RWPE2 (cell line): ENCODE data around the gene GGTA1.
A peak's percentile ranks its signal among the peaks of the same experiment; 100 is the strongest.
"Not testable (repeated sequence)": the region's sequence is repeated elsewhere in the genome, so short reads cannot be mapped to it uniquely, and the experiment has no call there.

Experiments
- ATAC-seq: fragments of 200-7000 bp; cut with Tn5 transposase; 3 replicates; pipeline ENCODE4 v1.9.1; 2021; ENCODE audit warnings: low read depth
- DNase-seq: peaks from one replicate; pipeline ENCODE4 v3.0.0-alpha.2; 2020; ENCODE audit warnings: low spot score
- H3K27ac ChIP-seq: fragments of 450-650 bp; 2 replicates; pipeline ENCODE4 v1.5.1; 2017; ENCODE audit warnings: mild to moderate bottlenecking; ENCODE audit not compliant: poor library complexity, severe bottlenecking
- H3K27me3 ChIP-seq: fragments of 250-450 bp; sonication (Bioruptor Pico); 2 replicates; pipeline ENCODE4 v1.5.1; 2021; ENCODE audit warnings: mild to moderate bottlenecking, moderate library complexity; ENCODE audit not compliant: insufficient read depth, poor library complexity, severe bottlenecking
- H3K36me3 ChIP-seq: fragments of 250-450 bp; sonication (Bioruptor Pico); 2 replicates; pipeline ENCODE4 v1.5.1; 2020; ENCODE audit warnings: low read depth, mild to moderate bottlenecking, moderate library complexity
- H3K4me1 ChIP-seq: fragments of 250-450 bp; sonication (Bioruptor Pico); 2 replicates; pipeline ENCODE4 v1.5.1; 2021; ENCODE audit warnings: mild to moderate bottlenecking, moderate library complexity; ENCODE audit not compliant: insufficient read depth, poor library complexity, severe bottlenecking
- H3K4me3 ChIP-seq: fragments of 250-450 bp; sonication (Bioruptor Pico); 2 replicates; pipeline ENCODE4 v1.5.1; 2021; ENCODE audit warnings: mild to moderate bottlenecking, moderate library complexity; ENCODE audit not compliant: severe bottlenecking
- H3K9me3 ChIP-seq: fragments of 250-450 bp; sonication (Bioruptor Pico); 2 replicates; pipeline ENCODE4 v1.5.1; 2021; ENCODE audit warnings: mild to moderate bottlenecking, moderate library complexity; ENCODE audit not compliant: severe bottlenecking
- TF ChIP-seq, protein P1 (sequence below): fragments of 450-650 bp; IDR thresholded peaks from one replicate; pipeline ENCODE4 v1.5.1; 2017; ENCODE audit warnings: mild to moderate bottlenecking, moderate library complexity; ENCODE audit not compliant: poor library complexity, severe bottlenecking

The GGTA1 gene

DNA sequence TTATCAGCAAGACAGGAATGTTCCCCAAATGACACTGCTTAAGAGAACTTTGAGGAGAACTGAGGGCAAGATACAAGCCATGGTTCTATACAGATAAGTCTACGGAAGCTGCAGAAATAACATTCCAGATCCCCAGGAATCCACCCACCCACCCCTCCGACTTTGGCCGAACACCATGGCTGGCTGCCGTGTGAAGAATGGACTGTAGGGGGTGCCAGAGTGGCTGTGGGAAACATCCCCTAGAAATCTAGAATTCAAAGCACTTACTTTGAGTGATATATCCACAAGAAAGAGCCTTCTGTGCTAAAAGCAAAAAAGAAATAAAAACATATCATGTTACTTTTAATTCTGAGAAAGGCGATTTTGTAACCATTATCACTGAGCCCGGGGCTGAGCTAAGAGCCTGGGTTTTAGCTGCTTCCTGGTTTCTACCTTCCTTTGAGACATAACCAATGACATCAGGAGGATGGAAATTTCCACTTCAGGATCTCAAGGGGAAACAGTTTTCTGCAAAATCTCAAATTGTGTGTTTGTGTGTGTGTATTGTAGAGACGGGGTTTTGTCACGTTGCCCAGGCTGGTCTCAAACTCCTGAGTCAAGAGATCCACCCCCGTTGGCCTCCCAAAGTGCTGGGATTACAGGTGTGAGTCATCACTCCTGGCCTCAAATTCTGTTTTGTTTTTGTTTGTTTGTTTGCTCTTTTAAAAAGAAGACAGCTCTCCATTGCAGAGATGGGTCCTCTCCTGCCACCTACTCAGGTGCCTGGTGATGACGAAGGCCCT lies 36.4 kb downstream of the GGTA1 start:
- DNase-seq = no peak
- TF ChIP-seq, protein P1, sequence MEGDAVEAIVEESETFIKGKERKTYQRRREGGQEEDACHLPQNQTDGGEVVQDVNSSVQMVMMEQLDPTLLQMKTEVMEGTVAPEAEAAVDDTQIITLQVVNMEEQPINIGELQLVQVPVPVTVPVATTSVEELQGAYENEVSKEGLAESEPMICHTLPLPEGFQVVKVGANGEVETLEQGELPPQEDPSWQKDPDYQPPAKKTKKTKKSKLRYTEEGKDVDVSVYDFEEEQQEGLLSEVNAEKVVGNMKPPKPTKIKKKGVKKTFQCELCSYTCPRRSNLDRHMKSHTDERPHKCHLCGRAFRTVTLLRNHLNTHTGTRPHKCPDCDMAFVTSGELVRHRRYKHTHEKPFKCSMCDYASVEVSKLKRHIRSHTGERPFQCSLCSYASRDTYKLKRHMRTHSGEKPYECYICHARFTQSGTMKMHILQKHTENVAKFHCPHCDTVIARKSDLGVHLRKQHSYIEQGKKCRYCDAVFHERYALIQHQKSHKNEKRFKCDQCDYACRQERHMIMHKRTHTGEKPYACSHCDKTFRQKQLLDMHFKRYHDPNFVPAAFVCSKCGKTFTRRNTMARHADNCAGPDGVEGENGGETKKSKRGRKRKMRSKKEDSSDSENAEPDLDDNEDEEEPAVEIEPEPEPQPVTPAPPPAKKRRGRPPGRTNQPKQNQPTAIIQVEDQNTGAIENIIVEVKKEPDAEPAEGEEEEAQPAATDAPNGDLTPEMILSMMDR = peak; percentile 21
- Histone ChIP-seq H3K4me3 (no peak overlapping the region), H3K9me3 (no peaks in the 10 kb centered on the region), H3K27me3 (peaks cover 3% of the 10 kb centered on the region), H3K36me3 (no peaks in the 10 kb centered on the region), H3K4me1 (no peaks in the 10 kb centered on the region), H3K27ac (no peak overlapping the region)
- no peak for ATAC-seq

DNA sequence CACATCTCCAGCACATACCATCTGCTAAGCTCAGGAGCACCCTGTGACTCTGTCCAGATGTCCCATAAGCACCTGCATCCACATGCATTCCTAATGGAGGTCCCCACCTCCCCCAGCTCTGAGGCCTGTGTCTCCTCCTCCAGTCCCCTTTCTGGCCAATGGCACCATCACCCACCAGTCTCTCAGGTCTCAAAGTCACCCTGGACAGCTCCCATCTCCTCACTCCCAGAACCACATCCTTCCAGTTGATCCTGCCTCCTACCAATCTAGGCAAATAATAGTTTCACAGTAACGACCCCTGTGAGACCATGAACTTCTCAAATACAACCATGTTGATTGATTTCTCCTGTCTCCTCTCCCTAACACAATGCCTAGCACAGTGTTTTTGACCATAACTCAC lies 40.1 kb downstream of the GGTA1 start:
- no peaks in the 10 kb centered on the region for H3K36me3 ChIP-seq
- no peaks in the 10 kb centered on the region for H3K27me3 ChIP-seq
- TF ChIP-seq, protein P1 = no peak
- H3K27ac ChIP-seq = no peak overlapping the region
- no peak for DNase-seq
- H3K4me3 ChIP-seq = no peak overlapping the region
- no peaks in the 10 kb centered on the region for H3K4me1 ChIP-seq
- H3K9me3 ChIP-seq = no peaks in the 10 kb centered on the region
- ATAC-seq = no peak

DNA sequence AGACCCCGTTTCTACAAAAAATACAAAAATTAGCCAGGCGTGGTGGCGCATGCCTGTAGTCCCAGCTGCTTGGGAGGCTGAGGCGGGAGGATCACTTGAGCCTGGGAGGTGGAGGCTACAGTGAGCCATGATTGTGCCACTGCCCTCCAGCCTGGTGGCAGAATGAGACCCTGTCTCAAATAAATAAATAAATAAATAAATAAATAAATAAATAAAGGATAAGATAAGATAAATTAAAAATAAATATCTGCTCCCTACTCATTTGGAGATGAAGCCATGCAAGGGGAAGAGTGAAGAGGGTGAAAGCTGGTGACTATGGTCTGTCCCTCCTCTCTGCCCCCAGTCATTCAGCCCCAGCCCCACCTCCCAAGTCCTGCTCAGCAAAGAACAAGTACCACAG lies 41.2 kb downstream of the GGTA1 start:
- H3K4me1 ChIP-seq, ATAC-seq, H3K9me3 ChIP-seq, DNase-seq, H3K27ac ChIP-seq, H3K4me3 ChIP-seq, H3K36me3 ChIP-seq, H3K27me3 ChIP-seq: not testable (repeated sequence)

DNA sequence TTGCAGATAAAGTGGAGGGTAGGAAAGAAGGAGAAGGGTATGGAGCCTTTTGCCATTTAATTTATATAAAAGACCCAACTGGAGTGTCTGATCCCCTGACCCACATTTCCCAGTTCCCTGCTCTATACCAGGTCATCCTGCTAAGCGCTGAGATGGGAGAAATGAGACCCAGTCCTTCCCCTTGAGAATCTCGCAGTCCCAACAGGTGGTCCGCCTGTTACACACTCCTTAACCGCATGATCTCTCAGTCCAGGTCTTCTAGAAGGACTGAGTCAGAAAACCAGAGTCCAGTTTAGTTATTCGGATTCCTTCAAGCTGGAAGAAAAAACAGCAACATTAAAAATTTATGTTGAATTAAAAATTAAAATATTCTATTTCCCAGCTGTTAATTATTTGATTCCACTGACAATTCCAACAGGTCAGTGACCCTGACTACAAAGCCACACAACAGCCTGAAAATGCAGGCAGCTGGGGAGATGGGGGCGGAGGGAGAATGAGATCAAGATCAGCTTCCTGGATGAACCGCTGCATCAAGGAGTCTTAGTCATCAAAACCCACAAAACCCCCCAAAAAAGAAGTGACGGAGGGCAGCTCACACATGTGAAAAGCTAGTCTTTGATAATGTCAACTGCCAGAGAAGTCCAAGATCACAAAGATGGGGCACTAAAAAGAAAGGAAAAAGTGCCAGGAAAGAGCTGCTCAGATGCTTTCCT lies 44.0 kb downstream of the GGTA1 start:
- Histone ChIP-seq H3K9me3 (no peaks in the 10 kb centered on the region), H3K36me3 (no peaks in the 10 kb centered on the region), H3K27me3 (no peaks in the 10 kb centered on the region), H3K4me1 (no peaks in the 10 kb centered on the region), H3K27ac (no peak overlapping the region), H3K4me3 (no peak overlapping the region)
- TF ChIP-seq, protein P1 = no peak
- DNase-seq (no peak), ATAC-seq (no peak)

DNA sequence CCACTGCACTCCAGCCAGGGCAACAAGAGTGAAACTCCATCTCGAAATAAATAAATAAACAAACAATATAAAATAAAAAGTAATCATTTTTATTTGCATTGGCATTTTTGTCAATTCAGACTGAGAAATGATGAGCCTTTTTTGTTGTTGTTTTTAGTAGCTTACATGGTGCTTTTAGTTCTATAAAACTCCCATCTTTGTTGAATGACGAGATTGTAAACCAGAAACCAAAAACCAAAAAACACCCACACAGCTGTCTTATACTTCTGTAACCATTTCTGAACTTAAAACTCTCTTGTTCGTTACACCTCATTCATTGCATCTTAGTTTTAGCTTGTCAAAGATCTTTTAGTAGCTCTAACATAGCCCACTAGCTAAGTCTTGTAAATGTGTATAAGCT lies 44.7 kb downstream of the GGTA1 start:
- Histone ChIP-seq H3K27ac (no peak overlapping the region), H3K27me3 (no peaks in the 10 kb centered on the region), H3K9me3 (no peaks in the 10 kb centered on the region), H3K4me3 (no peak overlapping the region), H3K36me3 (no peaks in the 10 kb centered on the region), H3K4me1 (no peaks in the 10 kb centered on the region)
- DNase-seq = no peak
- TF ChIP-seq, protein P1 = no peak
- no peak for ATAC-seq
